Activated CD4-positive, alpha-beta T cell treated with anti-CD3 and anti-CD28 coated beads for 1 hour (primary cell): ENCODE data around the gene ERF.
A peak's percentile ranks its signal among the peaks of the same experiment; 100 is the strongest.

Experiments
- DNase-seq: peaks from one replicate; pipeline ENCODE4 v3.0.0-alpha.2; 2020

ERF gene

GRCh38 chr19:42286349-42287016 lies 31.6 kb upstream of the ERF start:
- DNase-seq, result no peak

- no peak for DNase-seq
Observed at GRCh38 chr19:42285988-42286348, 31.0 kb upstream of the ERF start.

GRCh38 chr19:42285541-42285941 lies 30.6 kb upstream of the ERF start:
- no peak for DNase-seq

- DNase-seq, result no peak
Observed at GRCh38 chr19:42284591-42285341, 29.8 kb upstream of the ERF start.

GRCh38 chr19:42284066-42284501 lies 29.2 kb upstream of the ERF start:
- peak; percentile 81 for DNase-seq

GRCh38 chr19:42283188-42284065 lies 28.5 kb upstream of the ERF start:
- DNase-seq, result peak; percentile 94

GRCh38 chr19:42282819-42283187 lies 27.9 kb upstream of the ERF start:
- DNase-seq, result no peak

- no peak for DNase-seq
Observed at GRCh38 chr19:42281827-42282762, 27.2 kb upstream of the ERF start.

- DNase-seq, result no peak
Observed at GRCh38 chr19:42281146-42281826, 26.4 kb upstream of the ERF start.

- DNase-seq, result no peak
Observed at GRCh38 chr19:42280815-42281145, 25.9 kb upstream of the ERF start.

GRCh38 chr19:42279902-42280814 lies 25.2 kb upstream of the ERF start:
- DNase-seq, result peak; percentile 78

- no peak for DNase-seq
Observed at GRCh38 chr19:42279155-42279901, 24.4 kb upstream of the ERF start.

GRCh38 chr19:42278452-42279154 lies 23.7 kb upstream of the ERF start:
- no peak for DNase-seq

- no peak for DNase-seq
Observed at GRCh38 chr19:42277821-42278451, 23.0 kb upstream of the ERF start.

GRCh38 chr19:42276821-42277220 lies 21.9 kb upstream of the ERF start:
- DNase-seq, result no peak

GRCh38 chr19:42276284-42276683 lies 21.4 kb upstream of the ERF start:
- DNase-seq, result no peak

- DNase-seq, result no peak
Observed at GRCh38 chr19:42275517-42275916, 20.6 kb upstream of the ERF start.

GRCh38 chr19:42275103-42275502 lies 20.2 kb upstream of the ERF start:
- DNase-seq, result no peak

- no peak for DNase-seq
Observed at GRCh38 chr19:42274065-42274682, 19.2 kb upstream of the ERF start.
